Stimulated activated CD4-positive, alpha-beta T cell treated with anti-CD3 and anti-CD28 coated beads, Interleukin-15, amount 100 ng/mL, for 1 hour (primary cell): ENCODE results near the gene EPHB2.
"Not testable (repeated sequence)": the region's sequence is repeated elsewhere in the genome, so short reads cannot be mapped to it uniquely, and the experiment has no call there.

Source experiments
- DNase-seq, 2 donors: peaks; one replicate each; pipeline ENCODE4 v3.0.0-alpha.2; 2020; ENCODE audit warnings: low read depth in 1 of 2, low spot score in 1 of 2

The EPHB2 gene

DNA sequence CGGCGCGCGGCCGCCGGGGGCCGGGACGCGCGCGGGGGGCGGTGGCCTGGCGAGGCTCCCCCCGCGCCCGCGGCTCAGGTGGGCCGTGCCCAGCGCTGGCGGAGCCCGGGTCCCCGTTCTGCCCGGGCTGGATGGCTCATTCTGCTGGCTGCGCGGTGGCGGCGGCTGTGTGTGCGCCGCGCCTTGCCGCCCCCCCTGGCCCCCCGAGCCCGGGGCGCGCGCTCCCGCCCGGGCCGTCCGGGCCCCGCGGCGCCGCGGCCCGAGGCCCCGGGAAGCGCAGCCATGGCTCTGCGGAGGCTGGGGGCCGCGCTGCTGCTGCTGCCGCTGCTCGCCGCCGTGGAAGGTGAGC is at the start of gene EPHB2:
Gene EPHB2, plus strand, starts transcription at position 139 of the 349 bp plus-strand sequence. Its CDS starts 144 bp downstream, at position 283.
- peak in 1 of 2 donors; percentile 14 for DNase-seq

DNA sequence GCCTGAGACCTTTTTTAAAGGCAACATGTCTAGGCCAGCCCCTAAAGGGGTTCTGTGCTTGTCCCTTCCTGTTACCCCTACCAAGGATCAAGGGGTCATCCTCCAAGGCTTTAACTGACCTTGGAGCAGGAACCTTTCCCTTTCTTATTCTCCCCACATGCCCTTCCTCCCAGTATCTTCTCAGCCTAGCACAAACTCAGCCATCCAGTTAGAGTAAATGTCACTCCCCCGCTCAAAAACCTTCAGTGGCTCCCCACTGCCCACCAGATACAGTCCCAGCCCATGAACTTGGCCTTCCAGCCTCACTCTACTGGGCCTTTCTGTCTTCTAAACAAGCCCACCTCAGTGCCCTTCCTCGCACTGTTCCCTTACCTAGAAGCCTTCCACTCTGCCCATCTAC is 48.8 kb upstream of the EPHB2 start:
- DNase-seq, result no peak

DNA sequence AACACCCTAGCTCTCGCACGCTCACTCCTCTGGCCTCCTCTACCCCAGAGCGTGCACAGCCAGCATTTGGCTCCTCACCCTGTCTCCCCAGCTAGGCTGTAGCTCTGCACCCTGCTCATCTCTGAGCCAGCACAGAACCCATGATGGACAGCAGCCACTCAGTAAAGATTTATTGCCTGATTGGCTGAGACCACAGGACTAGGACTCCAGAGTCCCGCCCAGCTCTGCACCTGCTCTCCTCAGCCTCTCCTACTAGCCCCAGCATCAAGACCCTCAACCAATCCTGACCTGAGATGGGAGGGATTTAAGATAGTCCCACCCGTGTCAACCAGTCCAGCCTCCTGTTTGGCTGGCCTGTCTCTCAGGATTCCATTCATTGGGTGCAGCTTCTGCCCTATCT is 48.3 kb upstream of the EPHB2 start:
- no peak for DNase-seq

DNA sequence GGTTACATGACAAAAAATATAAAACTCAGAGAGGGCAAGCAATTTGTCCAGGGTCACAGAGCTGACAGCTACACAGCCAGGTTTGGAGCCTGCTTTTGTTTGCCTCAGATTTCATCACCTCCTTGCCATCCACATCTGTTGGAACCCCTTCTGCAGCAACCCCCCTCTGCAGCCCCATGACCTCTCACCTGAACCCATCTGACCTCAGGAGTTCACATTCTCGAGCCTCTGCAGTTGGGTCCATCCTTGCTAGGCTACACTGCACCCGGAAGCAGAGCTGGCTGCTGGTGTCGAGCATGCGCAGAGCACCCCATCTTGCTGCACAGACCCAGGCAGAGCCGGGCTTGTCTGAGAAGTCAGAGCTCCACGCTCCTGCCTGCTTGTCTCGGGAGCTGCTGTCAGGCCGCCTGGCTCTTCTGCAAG is 47.6 kb upstream of the EPHB2 start:
- DNase-seq, result no peak

DNA sequence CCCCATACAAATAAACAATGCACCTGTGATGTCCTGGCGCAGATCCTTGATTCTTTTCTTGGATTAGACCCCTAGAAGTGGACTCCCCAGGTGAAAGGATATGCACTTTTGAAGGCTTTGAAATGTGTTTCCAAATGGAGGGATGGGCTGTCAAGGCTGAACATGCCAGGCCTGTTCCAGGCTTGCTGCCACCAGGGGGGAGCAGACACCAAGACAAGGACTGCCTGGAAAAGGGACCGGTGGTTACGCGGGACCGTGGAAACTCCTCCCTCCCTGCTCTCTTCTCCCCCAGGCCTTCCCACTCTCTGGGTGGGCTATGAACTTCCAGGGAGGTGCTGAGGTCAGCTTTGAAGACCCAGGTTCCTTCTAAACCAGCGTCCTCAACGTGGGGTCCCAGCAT is 44.9 kb upstream of the EPHB2 start:
- DNase-seq, result no peak

DNA sequence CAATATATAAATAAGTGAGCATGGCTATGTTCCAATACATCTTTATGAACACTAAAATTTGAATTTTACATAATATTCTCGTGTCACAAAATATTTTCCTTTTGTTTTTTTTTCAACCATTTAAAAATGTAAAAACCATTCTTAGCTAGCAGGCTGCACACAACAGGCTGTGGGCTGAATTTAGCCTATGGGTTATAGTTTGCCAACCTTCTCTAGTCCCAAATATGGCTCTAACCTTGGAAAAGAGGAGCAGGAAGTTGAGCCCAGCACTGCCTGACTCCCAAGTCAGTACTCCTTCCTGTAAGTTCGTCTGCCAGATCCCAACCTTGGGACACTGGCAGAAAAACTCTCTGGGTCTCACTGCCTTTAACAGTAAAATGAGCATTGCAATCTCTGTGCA is 44.2 kb upstream of the EPHB2 start:
- DNase-seq, result no peak

DNA sequence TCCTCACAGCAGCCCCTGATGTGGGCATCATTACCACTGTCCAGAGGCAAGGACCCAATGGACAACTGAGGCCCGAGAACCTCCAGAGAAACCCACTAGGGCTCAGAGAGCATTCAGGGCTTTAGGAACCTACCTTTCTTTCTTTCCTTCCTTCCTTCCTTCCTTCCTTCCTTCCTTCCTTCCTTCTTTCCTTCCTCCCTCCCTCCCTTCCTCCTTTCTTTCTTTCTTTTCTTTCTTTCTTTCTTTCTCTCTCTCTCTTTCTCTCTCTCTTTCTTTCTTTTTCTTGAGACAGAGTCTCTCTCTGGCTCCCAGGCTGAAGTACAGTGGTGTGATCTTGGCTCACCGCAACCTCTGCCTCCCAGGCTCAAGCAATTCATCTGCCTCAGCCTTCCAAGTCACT is 41.8 kb upstream of the EPHB2 start:
- DNase-seq, result not testable (repeated sequence)

DNA sequence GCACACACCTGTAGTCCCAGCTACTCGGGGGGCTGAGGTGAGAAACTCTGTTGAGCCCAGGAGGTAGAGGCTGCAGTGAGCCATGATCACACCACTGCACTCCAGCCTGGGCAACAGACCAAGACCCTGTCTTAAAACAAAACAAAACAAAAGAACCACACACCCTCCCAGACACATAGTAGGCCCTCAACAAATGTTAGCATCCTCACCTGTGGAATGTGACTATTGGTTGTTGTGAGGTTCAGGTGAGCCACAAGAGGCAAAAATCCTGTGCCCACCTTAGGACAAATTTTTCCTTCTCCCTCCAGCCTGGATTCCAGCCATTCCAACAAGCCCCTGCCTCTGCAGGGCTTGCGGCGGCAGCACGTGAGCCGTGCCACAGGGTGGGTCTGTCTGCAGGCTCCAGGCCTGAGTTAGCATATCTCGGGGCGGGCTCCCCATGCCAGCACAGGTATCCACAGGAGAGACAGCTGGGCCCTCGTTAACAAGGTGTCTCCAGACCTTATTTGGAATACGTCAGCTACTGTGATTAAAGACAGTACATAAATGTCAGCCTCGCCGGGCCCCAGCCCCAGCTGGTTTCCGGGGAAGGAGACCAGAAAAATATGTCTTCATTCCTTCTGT is 40.2 kb upstream of the EPHB2 start:
- DNase-seq, result no peak

DNA sequence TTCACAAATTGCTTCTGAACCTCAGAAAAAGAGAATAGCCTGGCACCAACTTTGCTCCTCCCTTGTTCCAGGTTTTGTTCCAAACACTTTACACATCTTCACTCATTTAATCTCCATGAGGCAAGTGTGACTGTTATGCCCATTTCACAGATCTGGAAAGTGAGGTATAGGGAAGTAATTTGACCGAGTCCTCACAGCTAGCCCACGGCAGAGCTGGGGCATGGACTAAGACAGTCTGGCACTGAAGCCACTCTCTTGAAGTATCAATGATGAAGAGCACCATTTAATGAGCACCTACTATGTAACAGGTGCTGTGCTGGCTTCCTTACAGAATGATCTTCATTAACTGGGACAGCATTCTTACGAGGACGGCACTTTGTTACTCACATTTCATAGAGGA is 38.6 kb upstream of the EPHB2 start:
- no peak for DNase-seq

DNA sequence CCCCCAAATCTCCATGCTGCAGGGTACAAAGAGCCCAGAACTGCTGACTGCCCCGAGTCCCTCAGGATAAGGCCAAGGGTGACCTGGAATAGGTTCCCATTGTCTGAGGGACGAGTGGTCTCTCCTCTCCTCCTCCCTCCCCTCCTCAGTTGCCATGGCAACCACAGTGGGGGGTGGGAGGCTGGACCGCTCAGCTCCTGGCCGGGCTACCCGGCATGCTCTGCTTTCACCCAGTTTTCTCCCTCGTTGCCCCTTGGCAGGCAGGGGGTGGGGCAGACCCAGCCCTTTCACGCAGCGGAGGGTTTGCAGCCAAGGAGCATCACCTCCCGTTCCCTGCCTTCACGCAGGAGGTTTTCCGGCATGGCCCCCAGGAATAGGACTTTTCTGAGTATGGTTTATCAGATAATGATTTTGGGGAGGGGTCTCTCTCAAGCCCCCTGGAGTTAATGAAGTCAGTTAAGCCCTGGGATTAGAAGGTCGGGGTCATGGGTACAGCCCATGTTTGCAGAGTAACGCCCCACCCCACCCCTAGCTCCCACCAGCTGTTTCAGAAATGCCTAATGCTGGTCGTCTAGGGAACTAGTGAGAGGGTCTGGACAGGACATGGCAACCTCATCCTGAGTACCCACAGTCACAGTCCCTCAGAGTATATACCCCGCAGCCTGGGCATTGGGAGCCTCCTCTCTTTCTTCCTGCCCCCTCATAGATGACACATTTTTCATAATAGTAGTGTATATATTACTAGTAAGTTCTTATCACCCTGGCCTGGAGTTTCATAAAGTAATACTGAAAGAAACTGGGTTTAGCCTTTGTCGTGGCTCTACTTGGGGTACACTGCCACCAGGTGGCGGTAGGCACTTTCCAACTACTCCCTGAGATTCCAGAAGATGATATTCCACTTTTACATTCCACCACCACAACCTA is 36.9 kb upstream of the EPHB2 start:
- no peak for DNase-seq

DNA sequence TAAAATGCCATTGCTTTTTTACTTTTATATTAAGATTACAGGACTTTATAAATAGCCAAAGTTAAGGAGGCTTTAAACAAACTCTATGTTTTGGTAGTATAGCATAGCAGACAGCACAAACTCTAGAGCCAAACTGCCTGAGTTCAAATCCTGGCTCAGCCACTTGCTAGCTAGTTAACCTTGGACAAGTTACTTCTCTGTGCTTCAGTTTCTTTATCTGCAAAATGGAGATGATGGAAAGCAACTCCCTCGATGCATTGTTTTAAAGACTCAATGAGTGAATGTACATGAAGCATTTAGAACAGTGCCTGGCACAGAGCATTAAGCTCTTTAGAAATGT is 36.3 kb upstream of the EPHB2 start:
- no peak for DNase-seq

DNA sequence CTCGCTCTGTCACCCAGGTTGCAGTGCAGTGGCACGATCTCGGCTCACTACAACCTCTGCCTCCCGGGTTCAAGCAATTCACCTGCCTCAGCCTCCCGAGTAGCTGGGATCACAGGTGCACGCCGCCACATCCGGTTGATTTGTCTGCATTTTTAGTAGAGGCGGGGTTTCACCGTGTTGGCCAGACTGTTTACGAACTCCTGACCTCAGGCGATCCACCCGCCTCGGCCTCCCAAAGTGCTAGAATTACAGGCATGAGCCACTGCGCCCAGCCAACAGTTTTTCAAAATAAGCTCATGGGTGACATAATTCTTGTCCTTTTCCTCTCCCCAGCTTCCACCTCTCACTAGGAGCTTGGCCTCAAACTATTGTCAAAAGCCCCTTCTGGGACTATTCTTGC is 34.5 kb upstream of the EPHB2 start:
- not testable (repeated sequence) for DNase-seq

DNA sequence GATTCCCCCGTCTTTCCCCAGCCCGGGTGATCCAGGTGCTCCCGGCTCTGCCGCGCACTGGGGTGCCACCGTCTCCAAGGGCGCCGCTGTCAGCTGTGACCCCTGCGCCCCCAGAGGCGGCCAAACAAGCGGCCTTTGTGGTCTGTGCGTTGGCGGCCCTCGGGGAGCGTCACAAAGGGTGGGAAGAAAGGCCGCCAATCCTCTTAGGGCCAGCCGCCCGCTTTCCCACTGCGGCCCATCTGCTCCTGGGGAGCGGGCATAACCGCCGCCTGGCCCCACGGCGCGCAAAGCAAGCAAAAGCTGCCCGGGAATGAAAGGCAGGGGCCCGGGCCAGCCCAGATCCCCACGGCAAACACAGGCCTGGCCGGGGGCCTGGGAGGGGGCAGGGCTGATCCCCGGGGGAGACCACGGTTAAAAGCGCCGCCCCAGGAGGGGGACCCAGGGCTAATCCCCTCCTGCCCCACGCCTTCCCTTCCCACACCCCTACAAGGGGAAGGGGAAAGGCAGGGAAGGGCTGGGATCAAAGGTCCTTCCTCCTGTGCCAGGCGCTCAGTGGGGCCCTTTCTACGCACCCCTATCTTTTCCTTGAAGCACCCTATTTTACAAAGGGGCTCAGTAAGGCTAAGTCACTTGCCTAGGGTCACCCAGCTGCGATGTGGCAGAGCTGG is 33.6 kb upstream of the EPHB2 start:
- DNase-seq, result no peak

DNA sequence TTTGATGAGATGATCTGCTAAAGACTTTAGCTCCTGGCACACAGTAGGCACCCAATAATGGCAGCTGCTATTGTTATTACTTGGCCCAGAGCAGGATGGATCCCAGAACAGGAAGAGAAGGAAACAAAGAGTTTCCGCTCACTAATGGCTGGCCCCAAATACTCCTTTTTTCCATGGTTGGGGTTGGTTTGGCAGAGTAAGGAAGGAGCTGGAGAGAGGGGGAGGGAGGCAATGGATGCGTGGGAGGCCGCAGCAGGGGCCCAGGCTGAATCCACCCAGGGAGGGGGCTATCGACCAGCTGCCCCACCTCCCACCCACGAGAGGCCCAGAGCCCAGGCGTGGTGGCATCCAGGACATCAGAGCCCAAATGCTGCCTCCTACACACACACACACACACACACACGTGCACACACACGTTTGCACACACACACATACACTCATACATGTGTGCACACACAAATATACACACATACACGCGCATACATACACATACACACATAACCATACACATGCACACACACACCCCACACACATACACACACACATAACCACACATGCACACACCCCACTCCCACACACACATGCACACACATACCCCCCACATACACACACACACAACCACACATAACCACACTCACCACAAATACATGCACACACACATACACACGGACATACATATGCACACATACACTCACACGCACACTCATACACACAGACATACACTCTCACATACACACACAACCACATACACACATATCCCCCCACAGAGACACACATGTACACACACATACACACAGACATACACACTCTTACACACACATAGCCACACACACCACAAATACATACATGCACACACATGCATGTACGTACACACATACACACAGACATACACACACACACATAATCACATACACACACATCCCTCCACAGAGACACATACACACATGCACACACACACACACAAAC is 32.4 kb upstream of the EPHB2 start:
- no peak for DNase-seq

DNA sequence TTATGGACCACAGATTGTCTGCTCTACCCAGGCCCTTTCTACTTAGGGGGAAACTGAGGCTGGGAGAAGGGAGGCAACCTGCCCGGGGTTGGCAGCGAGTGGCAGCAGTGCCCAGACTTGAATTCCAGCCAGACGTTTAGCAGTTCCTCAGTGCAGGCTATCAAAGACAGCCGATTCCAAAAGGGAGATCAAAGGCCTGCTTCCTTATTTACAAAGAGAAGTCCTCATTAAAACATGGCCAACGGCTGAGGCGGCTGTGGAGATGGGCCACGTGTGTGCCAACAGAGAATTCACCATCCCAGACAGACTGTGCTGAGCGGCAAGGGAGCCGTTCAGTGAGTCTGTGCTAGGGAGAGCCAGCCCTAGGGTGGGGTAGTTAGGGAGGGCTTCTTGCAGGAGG is 29.9 kb upstream of the EPHB2 start:
- no peak for DNase-seq

DNA sequence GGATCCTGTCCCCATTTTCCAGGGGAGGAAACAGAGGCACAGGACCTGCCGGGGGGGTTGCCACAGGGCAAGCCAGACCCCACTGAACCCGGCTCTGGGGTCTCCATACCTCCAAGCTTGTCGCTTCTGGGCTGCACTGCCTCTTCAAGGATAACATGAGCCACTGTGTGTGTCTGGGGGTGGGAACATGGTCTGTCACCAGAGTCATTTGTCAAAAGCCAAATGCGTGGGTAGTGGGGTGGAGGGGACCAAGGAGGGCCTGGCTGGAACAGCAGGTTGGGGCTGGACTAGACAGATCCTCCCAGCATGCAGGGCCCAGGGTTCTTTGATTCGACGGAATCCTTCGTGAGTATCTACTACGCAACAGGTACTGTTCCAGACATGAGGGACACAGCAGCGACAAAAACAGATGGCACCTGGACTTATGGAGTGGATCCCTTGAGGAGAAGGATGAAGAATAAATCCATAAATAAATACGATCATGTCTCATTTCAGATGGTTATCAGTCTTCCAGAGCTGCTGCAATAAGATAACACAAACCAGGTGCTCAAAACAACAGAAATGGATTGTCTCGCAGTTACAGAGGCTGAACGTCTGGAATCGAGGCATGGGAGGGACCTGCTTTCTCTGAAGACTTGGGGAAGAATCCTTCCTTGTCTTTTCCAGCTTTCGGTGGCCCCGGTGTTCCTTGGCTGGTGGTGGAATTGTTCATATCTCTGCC is 28.9 kb upstream of the EPHB2 start:
- DNase-seq, result no peak

DNA sequence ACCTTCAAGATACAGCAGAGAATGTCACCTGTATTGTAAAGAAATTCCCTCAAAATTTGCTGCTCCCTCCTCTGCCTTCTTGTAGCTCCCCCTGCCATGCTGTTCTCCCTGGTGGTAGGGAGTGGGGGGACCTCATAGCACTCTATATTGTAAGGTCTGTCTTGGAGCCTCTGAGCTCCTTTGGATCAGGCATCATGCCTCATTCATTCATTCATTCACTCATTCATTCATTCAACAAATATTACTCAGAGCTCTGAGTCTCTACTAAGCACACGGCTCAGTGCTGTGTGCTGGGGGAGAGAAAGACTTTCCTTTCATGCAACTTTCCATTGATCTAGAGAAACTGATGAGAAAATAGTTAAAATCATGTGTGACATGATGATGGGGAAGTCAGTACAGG is 27.1 kb upstream of the EPHB2 start:
- no peak for DNase-seq

DNA sequence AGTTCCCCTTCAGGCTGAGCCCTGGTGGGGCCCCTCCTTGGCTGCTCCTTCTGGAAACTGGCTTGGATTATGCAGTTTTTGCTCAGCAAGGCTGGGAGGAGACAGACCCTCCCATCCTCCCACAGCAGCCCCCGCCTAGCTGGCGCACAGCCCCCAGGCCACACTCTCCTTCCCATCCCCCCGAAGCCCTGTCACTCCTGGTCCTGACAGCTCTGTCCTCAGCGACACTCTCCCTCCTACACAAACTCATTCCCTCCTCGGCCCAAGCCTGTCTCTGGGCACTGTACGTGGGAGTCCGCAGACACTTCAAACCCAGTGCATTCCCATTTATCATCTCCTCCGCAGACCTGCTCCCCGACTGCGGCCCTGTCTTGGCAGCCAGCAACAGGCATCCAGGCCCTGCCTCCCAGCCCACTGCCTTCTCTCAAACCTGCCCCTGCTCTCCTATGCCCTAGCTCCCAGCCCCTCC is 25.0 kb upstream of the EPHB2 start:
- no peak for DNase-seq

DNA sequence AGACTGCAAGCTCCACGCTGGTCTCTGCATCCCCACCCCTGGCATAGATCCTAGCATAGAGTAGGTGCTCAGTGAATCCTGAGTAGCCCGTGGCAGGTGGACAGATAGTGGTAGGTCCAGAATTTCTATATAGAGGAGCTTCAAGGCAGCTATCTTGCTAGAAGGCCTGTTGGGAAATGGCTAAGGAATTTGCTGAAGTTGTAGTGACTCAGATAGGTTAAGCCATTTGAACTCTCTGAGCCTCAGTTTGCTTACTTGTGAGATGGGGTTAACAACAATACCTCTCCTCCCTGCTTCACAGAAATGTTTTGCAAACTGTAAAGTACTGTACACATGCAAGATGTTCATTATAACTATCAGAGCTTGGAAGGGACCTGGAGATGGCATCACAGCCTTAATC is 23.4 kb upstream of the EPHB2 start:
- DNase-seq, result no peak

DNA sequence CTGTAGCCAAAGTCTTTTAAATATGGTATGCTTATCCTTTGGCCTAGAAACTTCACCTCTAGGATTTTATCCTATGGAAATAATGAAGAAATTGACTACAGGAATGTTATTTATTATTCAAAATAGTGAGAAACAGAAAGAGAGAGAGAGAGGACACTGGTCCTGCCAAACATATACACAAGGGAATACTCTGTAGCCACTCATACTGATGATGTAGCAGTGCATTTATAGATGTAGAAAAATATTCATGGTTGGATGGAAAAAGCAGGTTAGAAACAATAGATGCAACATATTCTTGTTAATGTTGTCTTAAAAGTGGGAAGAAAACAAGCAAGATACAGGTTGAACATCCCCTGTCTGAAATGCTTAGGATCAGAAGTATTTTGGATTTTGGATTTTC is 22.2 kb upstream of the EPHB2 start:
- no peak for DNase-seq
